Bronchial epithelial cell (primary cell): ENCODE results near the gene LRIT2. TPM values are rescaled to one million over a fixed set of nuclear protein-coding genes. Genes with fewer than 3 reads are reported as not detected.

Experiments used
- DNase-seq: peaks from one replicate; pipeline ENCODE4 v3.0.0-alpha.2; 2010; ENCODE audit warnings: low read depth
- FAIRE-seq: peaks from 2 replicates; lab custom pipeline; 2011; peaks lifted over from hg19 to GRCh38; lab: Jason Lieb, UNC
- H3K27me3 ChIP-seq: 2 replicates; pipeline ENCODE4 v1.5.1; 2011; ENCODE audit warnings: low read length; ENCODE audit not compliant: control insufficient read depth, insufficient read depth
- H3K36me3 ChIP-seq: 2 replicates; pipeline ENCODE4 v1.5.1; 2011; ENCODE audit warnings: low read length; ENCODE audit not compliant: control insufficient read depth, insufficient read depth
- H3K4me3 ChIP-seq: 2 replicates; pipeline ENCODE4 v1.5.1; 2011; ENCODE audit warnings: mild to moderate bottlenecking, low read depth, low read length, control low read depth
- CTCF ChIP-seq: IDR thresholded peaks from 2 replicates; pipeline ENCODE4 v1.5.1; 2011; ENCODE audit warnings: mild to moderate bottlenecking, moderate library complexity, low read length, control low read depth, inconsistent platforms; ENCODE audit not compliant: insufficient read depth, severe bottlenecking
- total RNA-seq: library from RNA; depleted of rRNA; stranded (reverse); fragments of >200 nt; gene quantifications from 2 replicates; pipeline ENCODE4 v1.2.1, GENCODE V29; 2014

LRIT2 gene
- total RNA-seq, 1 donor from 2014 or later: not detected

GRCh38 chr10:84177541-84178141 is 47.7 kb downstream of the LRIT2 start:
- DNase-seq (peak; percentile 50), FAIRE-seq (no peak)
- Histone ChIP-seq H3K36me3 (no peaks in the 10 kb centered on the region), H3K4me3 (no peak overlapping the region), H3K27me3 (no peaks in the 10 kb centered on the region)
- no peak for TF ChIP-seq CTCF

GRCh38 chr10:84176836-84177474 is 48.4 kb downstream of the LRIT2 start:
- TF ChIP-seq CTCF: no peak
- Histone ChIP-seq H3K27me3 (no peaks in the 10 kb centered on the region), H3K4me3 (no peak overlapping the region), H3K36me3 (no peaks in the 10 kb centered on the region)
- FAIRE-seq (no peak), DNase-seq (no peak)

- no peak for FAIRE-seq
- Histone ChIP-seq H3K36me3 (no peaks in the 10 kb centered on the region), H3K27me3 (no peaks in the 10 kb centered on the region), H3K4me3 (no peak overlapping the region)
- no peak for DNase-seq
- no peak for TF ChIP-seq CTCF
Observed at GRCh38 chr10:84176351-84176750, 49.0 kb downstream of the LRIT2 start.

- no peak for TF ChIP-seq CTCF
- Histone ChIP-seq H3K4me3 (no peak overlapping the region), H3K36me3 (no peaks in the 10 kb centered on the region), H3K27me3 (no peaks in the 10 kb centered on the region)
- DNase-seq (no peak), FAIRE-seq (no peak)
Observed at GRCh38 chr10:84175436-84175835, 49.9 kb downstream of the LRIT2 start.

- peak; percentile 33 for DNase-seq
- H3K27me3 ChIP-seq: no peaks in the 10 kb centered on the region
- H3K36me3 ChIP-seq: no peaks in the 10 kb centered on the region
- no peak for TF ChIP-seq CTCF
- no peak for FAIRE-seq
- no peak within 1 kb of the TSS for H3K4me3 ChIP-seq
Observed at GRCh38 chr10:84173501-84173929, 51.8 kb downstream of the LRIT2 start, which contains the start of gene GPR15LG. TSS of gene GPR15LG (plus strand) at chr10:84173801. CDS start at chr10:84173852, 51 bp downstream.
